Measurements from ENCODE around the gene PTPRH. TPM values are rescaled to one million over a fixed set of nuclear protein-coding genes. Genes with fewer than 3 reads are reported as not detected.
A peak's percentile ranks its signal among the peaks of the same experiment; 100 is the strongest.

PTPRH gene
- total and polyA plus RNA-seq, 9 of the 15 experiments (the other 6 are each of a cell fraction or from before 2014, with no cell fraction given): 0.87 to 34.3 (median 22.7) TPM

GRCh38 chr19:55166530-55167268 lies 42.6 kb downstream of the PTPRH start, which contains the start of gene DNAAF3 (continued):
- no peak for TF ChIP-seq CHD7 (IDR thresholded peaks at IDR 0.05; ENCODE audit: low read depth, low read length)
- no peak for TF ChIP-seq ZNF57 (CRISPR knock-in tag; IDR thresholded peaks at IDR 0.05)
- TF ChIP-seq SRF (CRISPR knock-in tag; IDR thresholded peaks at IDR 0.05): peak in 1 of 2 experiments; percentile 57; a peak in 1 of 4 replicates
- no peak for TF ChIP-seq ETV1 (tag; conservative IDR thresholded peaks at IDR 0.05; ENCODE audit: low read depth)
- no peak for TF ChIP-seq XRCC3 (IDR thresholded peaks at IDR 0.05)
- TF ChIP-seq TCF3 (CRISPR knock-in tag; IDR thresholded peaks at IDR 0.05): no peak
- TF ChIP-seq ZNF140 (CRISPR knock-in tag; IDR thresholded peaks at IDR 0.05): no peak
- 0 out of 2 replicates have a peak, but pooled peaks have one; percentile 66 for TF ChIP-seq ZNF165 (CRISPR knock-in tag; IDR thresholded peaks at IDR 0.05; ENCODE audit: borderline replicate concordance)
- TF ChIP-seq SETDB1 (IDR thresholded peaks at IDR 0.05; ENCODE audit: low read length): no peak
- TF ChIP-seq L3MBTL2 (IDR thresholded peaks at IDR 0.05): peak; percentile 21; the same call in 1 of the 2 replicates
- TF ChIP-seq HINFP (tag; conservative IDR thresholded peaks at IDR 0.05; ENCODE audit: low read depth): no peak
- TF ChIP-seq RBM15 (IDR thresholded peaks at IDR 0.05; ENCODE audit: insufficient read depth, low read length): no peak
- TF ChIP-seq MCM2 (IDR thresholded peaks at IDR 0.05; ENCODE audit: low read depth): no peak
- 0 out of 2 replicates have a peak, but pooled peaks have one; percentile 39 for TF ChIP-seq ZNF174 (CRISPR knock-in tag; IDR thresholded peaks at IDR 0.05)

All from K562 (cell line).